OCI-LY7 (cell line): ENCODE results near the gene MRAS. TPM values are rescaled to one million over a fixed set of nuclear protein-coding genes. Genes with fewer than 3 reads are reported as not detected.

Experiments
- BruUV-seq: library from RNA; stranded (reverse); fragments of 400-500 nt; replicated peaks from 2 replicates; lab custom pipeline; 2021; lab: Mats Ljungman, UMichigan
- CTCF ChIA-PET: fragments of 300-600 bp; sonication (Branson Sonifier 250); formaldehyde crosslinking; loops from one replicate; lab custom pipeline; 2022; ENCODE audit warnings: antibody characterized with exemption; ENCODE audit not compliant: unreplicated experiment; lab: Charles Lee
- POLR2A ChIA-PET: fragments of 300-600 bp; sonication (Branson Sonifier 250); formaldehyde crosslinking; loops from one replicate; lab custom pipeline; 2022; ENCODE audit warnings: antibody characterized with exemption; lab: Charles Lee
- DNase-seq: peaks from one replicate; pipeline ENCODE4 v3.0.0-alpha.2; 2015; ENCODE audit warnings: low spot score
- H2AFZ ChIP-seq: fragments of 200-600 bp; sonication (generic), shearing (Covaris generic); 2 replicates; pipeline ENCODE4 v1.6.1; 2014; ENCODE audit warnings: mild to moderate bottlenecking, antibody characterized with exemption, low read length, moderate library complexity
- H3K27ac ChIP-seq: fragments of 200-600 bp; sonication (generic); 2 replicates; pipeline ENCODE4 v1.5.1; 2014; ENCODE audit warnings: mixed run types, low read depth, mild to moderate bottlenecking, moderate library complexity, low read length, inconsistent platforms; ENCODE audit not compliant: poor library complexity, severe bottlenecking
- H3K36me3 ChIP-seq: fragments of 200-600 bp; sonication (generic); 2 replicates; pipeline ENCODE4 v1.6.1; 2014; ENCODE audit warnings: mild to moderate bottlenecking, antibody characterized with exemption, low read length, moderate library complexity, mixed read lengths; ENCODE audit not compliant: insufficient read depth
- H3K4me1 ChIP-seq: fragments of 200-600 bp; sonication (generic); 2 replicates; pipeline ENCODE4 v1.5.1; 2014; ENCODE audit warnings: mild to moderate bottlenecking, low read length; ENCODE audit not compliant: insufficient read depth, poor library complexity, severe bottlenecking
- H3K4me2 ChIP-seq: fragments of 200-600 bp; sonication (generic); 2 replicates; pipeline ENCODE4 v1.6.1; 2014; ENCODE audit warnings: mild to moderate bottlenecking, low read length
- H3K4me3 ChIP-seq: fragments of 200-600 bp; sonication (generic); 2 replicates; pipeline ENCODE4 v1.5.1; 2014; ENCODE audit warnings: mild to moderate bottlenecking, low read depth, low read length; ENCODE audit not compliant: poor library complexity, severe bottlenecking
- H3K79me2 ChIP-seq: fragments of 200-600 bp; sonication (generic); 2 replicates; pipeline ENCODE4 v1.6.1; 2016; ENCODE audit warnings: low read depth, mild to moderate bottlenecking, low read length, moderate library complexity, mixed read lengths; ENCODE audit not compliant: insufficient read depth
- H3K9me2 ChIP-seq: fragments of 200-600 bp; sonication (generic); 2 replicates; pipeline ENCODE4 v1.6.1; 2016; ENCODE audit warnings: mild to moderate bottlenecking, low read length, mixed read lengths; ENCODE audit not compliant: insufficient read depth
- H3K9me3 ChIP-seq: fragments of 200-600 bp; sonication (generic); 2 replicates; pipeline ENCODE4 v1.6.1; 2014; ENCODE audit warnings: mild to moderate bottlenecking, mixed run types, low read length, mixed read lengths
- H4K20me1 ChIP-seq: fragments of 200-600 bp; sonication (generic); 2 replicates; pipeline ENCODE4 v1.6.1; 2014; ENCODE audit warnings: mild to moderate bottlenecking, antibody characterized with exemption, low read length, moderate library complexity, mixed read lengths; ENCODE audit not compliant: insufficient read depth
- EZH2phosphoT487 ChIP-seq: fragments of 200-600 bp; sonication (generic); IDR thresholded peaks from 2 replicates; pipeline ENCODE4 v1.6.1; 2018; ENCODE audit warnings: low read depth, borderline replicate concordance, mild to moderate bottlenecking, mixed run types, antibody characterized with exemption, low read length, moderate library complexity, mixed read lengths
- intact Hi-C: fragments of 100-400 bp; cut with micrococcal nuclease; formaldehyde crosslinking; loops from one replicate; pipeline ENCODE4 v1.10.0; 2022; ENCODE audit not compliant: unreplicated experiment
- total RNA-seq, 2 experiments: library from RNA; depleted of rRNA in 1 of 2; stranded (reverse); fragments of >200 nt in 1 of 2; shearing (Covaris generic) in 1 of 2; gene quantifications; 2 replicates each; pipeline ENCODE4 v1.2.3, GENCODE V29; 2014 to 2022
- TF ChIP-seq, protein P1 (sequence below): fragments of 200-600 bp; sonication (generic); conservative IDR thresholded peaks from 2 replicates; pipeline ENCODE4 v1.5.1; 2014; ENCODE audit warnings: mild to moderate bottlenecking, antibody characterized with exemption, low read length, moderate library complexity, mixed read lengths

The MRAS gene
- total RNA-seq, 2 experiments from 2014 or later, result not detected

GRCh38 chr3:138331143-138331894 is 17.1 kb upstream of the MRAS start:
- Histone ChIP-seq H3K4me2 (no peak overlapping the region), H3K9me2 (no peaks in the 10 kb centered on the region), H3K9me3 (no peaks in the 10 kb centered on the region), H3K27ac (no peak overlapping the region), H3K4me1 (peaks cover 18% of the 10 kb centered on the region), H3K36me3 (no peaks in the 10 kb centered on the region), H3K4me3 (no peak overlapping the region), H3K79me2 (no peaks in the 10 kb centered on the region), H4K20me1 (no peaks in the 10 kb centered on the region), H2AFZ (no peak overlapping the region)
- BruUV-seq, result no TSS peak
- POLR2A ChIA-PET, result interaction anchor here (0.6 to 0.9 kb wide), 3 partner anchors 43 to 255 kb away, joined by 3 to 6 read pairs (median 4); no protein-coding TSS in a partner anchor
- no peak for TF ChIP-seq EZH2phosphoT487
- TF ChIP-seq, protein P1, sequence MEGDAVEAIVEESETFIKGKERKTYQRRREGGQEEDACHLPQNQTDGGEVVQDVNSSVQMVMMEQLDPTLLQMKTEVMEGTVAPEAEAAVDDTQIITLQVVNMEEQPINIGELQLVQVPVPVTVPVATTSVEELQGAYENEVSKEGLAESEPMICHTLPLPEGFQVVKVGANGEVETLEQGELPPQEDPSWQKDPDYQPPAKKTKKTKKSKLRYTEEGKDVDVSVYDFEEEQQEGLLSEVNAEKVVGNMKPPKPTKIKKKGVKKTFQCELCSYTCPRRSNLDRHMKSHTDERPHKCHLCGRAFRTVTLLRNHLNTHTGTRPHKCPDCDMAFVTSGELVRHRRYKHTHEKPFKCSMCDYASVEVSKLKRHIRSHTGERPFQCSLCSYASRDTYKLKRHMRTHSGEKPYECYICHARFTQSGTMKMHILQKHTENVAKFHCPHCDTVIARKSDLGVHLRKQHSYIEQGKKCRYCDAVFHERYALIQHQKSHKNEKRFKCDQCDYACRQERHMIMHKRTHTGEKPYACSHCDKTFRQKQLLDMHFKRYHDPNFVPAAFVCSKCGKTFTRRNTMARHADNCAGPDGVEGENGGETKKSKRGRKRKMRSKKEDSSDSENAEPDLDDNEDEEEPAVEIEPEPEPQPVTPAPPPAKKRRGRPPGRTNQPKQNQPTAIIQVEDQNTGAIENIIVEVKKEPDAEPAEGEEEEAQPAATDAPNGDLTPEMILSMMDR, result peak; percentile 42; the same call in 1 of the 2 replicates
- intact Hi-C loops, result loop anchor here (2.0 to 5.0 kb wide), 2 partner anchors 264 to 585 kb away; no protein-coding TSS in a partner anchor
- CTCF ChIA-PET, result no interaction called here
- peak; percentile 7 for DNase-seq

GRCh38 chr3:138332472-138333073 is 15.8 kb upstream of the MRAS start:
- no peaks in the 10 kb centered on the region for H3K79me2 ChIP-seq
- no peaks in the 10 kb centered on the region for H3K9me2 ChIP-seq
- POLR2A ChIA-PET, result interaction anchor here (0.5 kb wide), 1 partner anchor 356 kb away, joined by 3 read pairs; no protein-coding TSS in a partner anchor
- H3K4me2 ChIP-seq, result no peak overlapping the region
- H3K9me3 ChIP-seq, result no peaks in the 10 kb centered on the region
- H3K27ac ChIP-seq, result no peak overlapping the region
- no peaks in the 10 kb centered on the region for H3K36me3 ChIP-seq
- no peaks in the 10 kb centered on the region for H4K20me1 ChIP-seq
- H2AFZ ChIP-seq, result no peak overlapping the region
- DNase-seq, result peak; percentile 50
- no peak overlapping the region for H3K4me3 ChIP-seq
- peaks cover 18% of the 10 kb centered on the region for H3K4me1 ChIP-seq
- TF ChIP-seq, protein P1, result peak; percentile 84
- no peak for TF ChIP-seq EZH2phosphoT487
- CTCF ChIA-PET, result no interaction called here
- no TSS peak for BruUV-seq
- intact Hi-C loops, result loop anchor here (5.0 kb wide), 1 partner anchor 265 kb away; no protein-coding TSS in a partner anchor
